Kidney (tissue), 14 donors: ENCODE measurements around the gene C1QTNF8. TPM values are rescaled to one million over a fixed set of nuclear protein-coding genes. Genes with fewer than 3 reads are reported as not detected.
A peak's percentile ranks its signal among the peaks of the same experiment; 100 is the strongest.
"Not testable (repeated sequence)": the region's sequence is repeated elsewhere in the genome, so short reads cannot be mapped to it uniquely, and the experiment has no call there.

Experiments used
- DNase-seq, 5 donors: peaks; one replicate each; pipeline ENCODE4 v3.0.0-alpha.2; 2013 to 2020
- FAIRE-seq: peaks from 2 replicates; lab custom pipeline; 2012; peaks lifted over from hg19 to GRCh38; lab: Jason Lieb, UNC
- H3K27ac ChIP-seq, 2 donors: one replicate each; pipeline ENCODE4 v1.7.0; 2013; ENCODE audit warnings: low read depth in 2 of 2, low read length in 2 of 2, inconsistent platforms in 1 of 2
- H3K27me3 ChIP-seq: one replicate; pipeline ENCODE4 v1.7.1; 2013; ENCODE audit warnings: low read length, inconsistent platforms; ENCODE audit not compliant: control insufficient read depth, insufficient read depth
- H3K36me3 ChIP-seq, 3 donors: one replicate each; pipeline versions ENCODE4 v1.7.0 to v1.7.1; 2013; ENCODE audit warnings: low read length in 3 of 3, control low read depth in 1 of 3, inconsistent platforms in 1 of 3; ENCODE audit not compliant: insufficient read depth in 3 of 3, control insufficient read depth in 2 of 3
- H3K4me1 ChIP-seq, 3 donors: one replicate each; pipeline versions ENCODE4 v1.7.0 to v1.7.1; 2013; ENCODE audit warnings: low read length in 3 of 3, inconsistent platforms in 1 of 3, low read depth in 1 of 3; ENCODE audit not compliant: control insufficient read depth in 2 of 3, insufficient read depth in 2 of 3
- H3K4me3 ChIP-seq, 3 donors: one replicate each; pipeline versions ENCODE4 v1.7.0 to v1.8.1; 2013; ENCODE audit warnings: low read length in 3 of 3, control low read depth in 1 of 3, inconsistent platforms in 1 of 3
- H3K9ac ChIP-seq, 3 donors: one replicate each; pipeline versions ENCODE4 v1.7.0 to v1.7.1; 2013; ENCODE audit warnings: low read length in 3 of 3, control low read depth in 1 of 3, inconsistent platforms in 1 of 3
- H3K9me3 ChIP-seq, 3 donors: one replicate each; pipeline versions ENCODE4 v1.7.0 to v1.7.1; 2013; ENCODE audit warnings: low read length in 3 of 3, control low read depth in 1 of 3, inconsistent platforms in 1 of 3; ENCODE audit not compliant: control insufficient read depth in 2 of 3, insufficient read depth in 1 of 3
- CTCF ChIP-seq: IDR thresholded peaks from 3 replicates; pipeline ENCODE4 v1.5.1; 2012; ENCODE audit warnings: mild to moderate bottlenecking, moderate library complexity, borderline replicate concordance; ENCODE audit not compliant: insufficient read depth; ENCODE audit errors: extremely low read depth
- intact Hi-C: fragments of 100-400 bp; cut with DNase I; formaldehyde crosslinking; loops from one replicate; pipeline ENCODE4 v1.11.1; 2022
- polyA plus RNA-seq: library from polyadenylated mRNA; stranded (reverse); fragments of 350-450 nt; fragmentation: Illumina TruSeq; extraction: RNeasy Lipid Tissue Mini Kit (QIAGEN cat#74804); gene quantifications from one replicate; pipeline ENCODE4 v1.2.3, GENCODE V29; 2014; ENCODE audit warnings: low read depth, low replicate concordance; ENCODE audit not compliant: insufficient read depth
- total RNA-seq: library from RNA; stranded (reverse); fragmentation: NEBNext Ultra II Directional; extraction: Animal tissue kit (Norgen Biotek cat#: 25700); gene quantifications from one replicate; pipeline ENCODE4 v1.2.1, GENCODE V29; 2021
- donor health status: control.
- donor health status: control.
- donor health status: control.
- donor health status: control.
- donor health status: control.
- donor health status: DM: yes; HTN: yes; CAD: no.
- donor health status: Normal renal cell carcinoma (clear cell type).

The C1QTNF8 gene
- total and polyA plus RNA-seq, 2 donors from 2014 or later = not detected

GRCh38 chr16:1088295-1089170 is 7.5 kb downstream of the C1QTNF8 start:
- Histone ChIP-seq H3K9me3 (peaks cover 0 to 14% (median 2%) of the 10 kb centered on the region in 3 donors), H3K27ac (no peak overlapping the region), H3K4me3 (no peak overlapping the region), H3K27me3 (no peaks in the 10 kb centered on the region), H3K9ac (no peak overlapping the region), H3K36me3 (no peaks in the 10 kb centered on the region), H3K4me1 (peaks cover 0 to 7% (median 0%) of the 10 kb centered on the region in 3 donors)
- no peak for TF ChIP-seq CTCF
- peak in 1 of 5 donors; percentile 56 for DNase-seq
- FAIRE-seq = no peak
- intact Hi-C loops = no loop called here

- DNase-seq, H3K9ac ChIP-seq, H3K27ac ChIP-seq, H3K27me3 ChIP-seq, H3K4me3 ChIP-seq, FAIRE-seq, H3K36me3 ChIP-seq, intact Hi-C loops: not testable (repeated sequence)
- Histone ChIP-seq H3K9me3 (peaks cover 0 to 14% (median 2%) of the 10 kb centered on the region in 3 donors), H3K4me1 (peaks cover 0 to 11% (median 0%) of the 10 kb centered on the region in 3 donors)
Observed at GRCh38 chr16:1086443-1086842, 9.6 kb downstream of the C1QTNF8 start.

GRCh38 chr16:1084971-1085370 is 11.1 kb downstream of the C1QTNF8 start:
- Histone ChIP-seq H3K4me3 (no peak overlapping the region), H3K4me1 (peaks cover 0 to 10% (median 0%) of the 10 kb centered on the region in 3 donors), H3K9me3 (peaks cover 0 to 14% (median 2%) of the 10 kb centered on the region in 3 donors), H3K27ac (no peak overlapping the region), H3K9ac (no peak overlapping the region), H3K27me3 (no peaks in the 10 kb centered on the region), H3K36me3 (no peaks in the 10 kb centered on the region)
- FAIRE-seq (no peak), DNase-seq (no peak)
- intact Hi-C loops = no loop called here
- no peak for TF ChIP-seq CTCF

- Histone ChIP-seq H3K4me1 (peaks cover 0 to 6% (median 0%) of the 10 kb centered on the region in 3 donors), H3K36me3 (no peaks in the 10 kb centered on the region), H3K4me3 (no peak overlapping the region), H3K27ac (peak overlapping the region in 1 of 2 donors; percentile 22), H3K9me3 (peaks cover 0 to 14% (median 2%) of the 10 kb centered on the region in 3 donors), H3K27me3 (no peaks in the 10 kb centered on the region), H3K9ac (no peak overlapping the region)
- peak; percentile 90 to 92 (median 91) for DNase-seq
- no peak for TF ChIP-seq CTCF
- intact Hi-C loops = no loop called here
- FAIRE-seq = no peak
Observed at GRCh38 chr16:1082952-1083675, 12.9 kb downstream of the C1QTNF8 start.
